GM18858 (cell line): Measurements from ENCODE around the gene ODC1.
A peak's percentile ranks its signal among the peaks of the same experiment; 100 is the strongest.
"Not testable (repeated sequence)": the region's sequence is repeated elsewhere in the genome, so short reads cannot be mapped to it uniquely, and the experiment has no call there.

Experiments used
- ATAC-seq: cut with Tn5 transposase; IDR thresholded peaks from one replicate; pipeline ENCODE4 v1.9.1; 2021; ENCODE audit not compliant: unreplicated experiment

ODC1 gene

DNA sequence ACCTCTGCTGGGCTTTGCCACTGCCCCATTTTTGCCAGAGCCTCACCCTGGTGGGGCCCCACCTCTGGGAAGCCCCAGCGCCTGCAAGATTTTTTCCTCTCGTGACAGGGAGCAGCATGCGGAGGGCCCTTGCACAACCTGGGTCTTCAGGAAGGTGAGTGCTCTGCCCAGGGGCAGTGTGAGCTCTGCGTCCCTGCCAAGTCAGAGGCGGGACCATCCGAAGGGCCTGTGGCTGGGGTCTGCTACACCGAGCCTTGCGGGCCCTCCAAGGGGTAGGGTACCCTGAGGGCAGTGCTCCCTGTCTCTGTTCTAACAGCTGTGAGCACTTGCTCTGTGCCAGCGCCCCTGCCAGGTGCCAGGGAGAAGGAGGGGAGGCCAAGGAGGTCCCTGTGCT is 5.8 kb upstream of the ODC1 start:
- ATAC-seq: no peak

DNA sequence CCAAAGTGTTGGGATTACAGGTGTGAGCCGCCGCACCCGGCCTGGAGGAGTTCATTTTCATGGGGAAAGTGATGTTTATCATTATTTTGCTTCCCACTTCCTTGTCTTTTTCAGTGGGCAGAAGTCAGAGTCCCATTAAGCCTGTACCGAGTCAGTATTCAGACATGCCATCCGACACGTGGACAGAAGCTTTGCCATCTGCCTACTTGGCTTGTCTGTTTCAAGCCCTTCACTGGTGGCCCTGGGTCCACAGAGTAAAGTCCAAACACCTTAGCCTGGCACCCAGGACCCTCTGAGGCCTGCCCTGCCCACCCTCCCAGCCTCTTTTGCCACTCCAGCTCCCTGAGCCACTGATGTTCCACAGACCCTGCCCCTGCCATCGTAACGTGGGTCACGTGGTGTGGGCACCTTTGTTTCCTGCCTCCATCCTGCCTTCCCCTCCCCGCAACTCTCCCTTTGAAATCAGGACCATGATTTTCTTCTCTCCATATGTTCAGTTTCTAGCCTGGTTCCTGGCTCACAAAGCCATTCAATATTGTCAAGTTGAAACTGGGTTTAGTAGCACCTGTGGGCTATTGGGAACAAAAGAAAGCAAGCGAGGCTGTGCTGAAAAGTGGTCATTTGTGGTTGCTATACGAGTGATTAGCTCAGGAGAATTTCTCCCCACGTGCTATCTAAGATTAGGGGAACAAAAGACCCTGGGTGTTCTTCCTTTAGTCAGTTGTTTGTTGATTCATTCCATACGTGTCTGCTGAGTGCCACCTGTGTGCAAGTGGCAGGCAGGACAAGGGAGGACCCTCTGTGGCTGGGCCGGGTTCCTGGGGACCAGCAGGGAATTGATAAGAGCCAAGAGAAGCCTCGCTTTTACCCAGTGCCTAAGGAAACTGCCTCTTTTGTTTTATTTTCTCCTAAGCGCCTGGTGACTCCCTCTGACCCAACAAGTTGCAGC is 5.1 kb upstream of the ODC1 start:
- no peak for ATAC-seq

DNA sequence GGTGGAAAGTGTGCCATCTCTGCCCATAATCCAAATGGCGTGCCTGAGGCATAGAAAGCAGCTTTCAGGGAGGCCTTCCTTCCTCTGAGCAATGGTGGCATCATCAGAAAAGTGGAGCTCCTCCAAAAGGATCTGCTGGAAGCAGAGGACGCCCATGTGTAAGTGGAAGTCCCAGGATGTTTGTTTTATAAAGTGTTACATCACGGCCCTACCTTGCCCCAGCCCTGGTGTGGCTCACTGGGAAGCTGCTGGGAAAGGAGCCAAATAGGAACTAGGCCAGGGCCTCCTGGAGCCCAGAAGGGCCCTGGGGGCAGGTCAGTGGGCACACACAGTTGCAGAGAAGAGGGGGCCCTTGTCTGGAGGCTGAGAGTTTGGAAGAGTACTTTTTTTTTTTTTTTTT is 4.2 kb upstream of the ODC1 start:
- no peak for ATAC-seq

DNA sequence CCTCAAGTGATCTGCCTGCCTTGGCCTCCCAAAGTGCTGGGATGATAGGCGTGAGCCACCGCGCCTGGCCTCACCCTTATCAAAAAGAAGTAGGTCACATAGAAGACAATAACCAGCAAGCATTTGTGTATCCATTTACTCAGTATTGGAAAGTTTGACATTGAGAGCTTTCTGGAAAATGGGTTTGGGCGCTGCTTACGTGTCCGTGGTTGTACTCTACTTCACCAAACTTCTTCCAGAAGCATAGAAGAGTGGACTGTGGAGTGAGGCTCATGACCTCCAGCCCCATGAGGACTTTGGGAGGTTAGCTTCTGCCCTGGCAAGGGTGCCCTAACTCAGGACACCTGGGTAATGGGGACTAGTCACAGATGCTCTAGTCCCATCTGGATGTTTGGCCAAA is 3.7 kb upstream of the ODC1 start:
- no peak for ATAC-seq

DNA sequence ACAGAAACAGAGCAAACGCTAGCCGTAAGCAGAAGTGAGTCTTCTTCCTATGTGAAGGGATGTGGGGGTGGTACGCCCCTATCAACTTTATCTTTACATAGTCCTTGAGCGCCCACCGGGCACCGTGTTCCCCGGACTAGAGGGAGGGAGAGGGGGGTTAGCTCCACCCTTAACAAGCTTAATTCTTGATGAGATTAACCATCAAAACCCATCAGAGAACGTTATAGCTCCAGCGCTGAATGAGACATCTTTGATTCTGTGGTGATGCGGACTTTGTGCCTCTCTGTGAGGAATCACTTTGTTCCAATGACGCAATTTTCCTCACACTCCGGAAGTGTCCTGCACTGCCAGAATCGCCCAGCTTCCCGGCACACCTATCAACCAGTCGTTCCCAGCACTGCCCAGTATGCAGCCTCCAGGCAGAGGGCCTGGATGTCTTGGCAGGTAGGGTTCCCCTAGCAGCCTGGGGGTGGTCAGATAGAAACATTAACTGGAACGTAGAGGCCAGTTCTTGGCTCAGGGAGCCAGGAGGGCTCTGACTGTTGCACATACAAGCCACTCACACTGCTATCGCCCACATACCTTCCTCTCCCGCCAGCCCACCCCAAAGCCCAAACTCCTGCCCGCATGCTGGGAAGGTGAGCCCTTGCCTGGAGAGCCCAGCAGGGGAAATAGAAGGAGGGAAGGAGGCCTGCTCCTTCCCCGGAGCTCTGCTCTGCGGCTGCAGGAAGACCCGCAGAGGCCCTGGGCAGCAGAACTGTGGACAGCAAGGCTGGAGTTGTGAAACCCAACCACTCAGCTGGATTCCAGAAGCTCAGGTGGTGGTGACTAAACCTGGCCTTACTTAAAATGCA is 1.9 kb upstream of the ODC1 start:
- ATAC-seq: no peak

DNA sequence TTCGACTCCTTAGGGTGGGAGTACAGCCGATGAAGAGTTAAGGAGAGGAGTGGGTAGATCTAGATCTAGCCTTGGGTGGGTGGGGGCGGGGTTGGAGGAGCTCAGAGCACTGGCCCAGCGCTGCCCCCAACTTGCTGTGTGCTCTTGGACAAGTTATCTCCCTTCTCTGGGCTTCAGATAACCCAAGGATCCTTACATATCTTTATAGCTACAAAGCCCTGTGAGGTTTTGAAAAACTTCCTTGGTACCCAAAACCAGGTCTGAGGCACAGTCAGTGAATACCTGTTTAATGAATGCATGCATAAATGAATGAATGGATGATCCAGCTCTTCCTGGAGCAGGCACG is 1.3 kb upstream of the ODC1 start:
- ATAC-seq: no peak

DNA sequence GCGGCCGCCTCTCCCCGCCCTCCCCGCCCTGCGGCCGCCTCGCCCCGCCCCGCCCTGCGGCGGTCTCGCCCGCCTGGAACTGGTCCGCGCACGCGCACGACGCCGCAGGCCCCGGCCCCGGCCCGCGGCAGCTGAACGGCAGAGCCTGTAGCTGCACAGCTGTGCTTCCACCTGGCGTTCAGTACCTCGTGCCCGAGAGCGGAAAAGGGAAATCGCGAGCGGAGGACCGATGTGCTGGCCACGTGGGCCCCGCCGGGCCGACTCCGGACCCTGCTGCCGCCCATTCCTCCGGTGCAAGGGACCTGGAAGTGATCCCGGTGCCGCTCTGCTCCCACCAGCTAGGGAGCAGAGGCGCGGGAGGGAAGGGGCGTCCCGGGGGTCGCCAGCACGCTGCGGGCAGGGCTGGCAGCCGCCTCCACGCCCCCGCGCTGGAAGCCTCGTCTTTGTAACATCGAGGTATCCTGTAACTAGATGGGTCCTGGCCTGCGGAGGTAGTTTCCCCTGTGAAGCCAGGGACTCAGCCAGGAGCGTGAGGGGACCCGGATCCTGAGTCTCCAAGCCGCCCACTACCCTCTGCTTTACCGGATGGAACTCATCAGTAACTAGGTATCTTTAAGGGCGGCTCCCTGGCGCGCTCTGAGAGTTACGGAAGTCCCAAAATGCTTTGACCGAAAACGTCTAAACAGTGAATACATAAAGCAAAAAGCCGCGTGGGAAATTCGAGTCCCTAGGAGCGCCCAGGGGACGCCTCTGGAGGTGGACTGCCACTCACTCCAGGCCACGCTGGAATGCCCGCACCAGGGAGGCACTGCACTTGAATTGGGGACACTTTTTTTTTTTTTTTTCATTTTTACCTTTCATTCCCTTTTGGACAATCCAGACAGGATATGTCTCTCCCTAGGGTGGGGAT is 704 bp upstream of the ODC1 start:
- peak; percentile 47 for ATAC-seq

DNA sequence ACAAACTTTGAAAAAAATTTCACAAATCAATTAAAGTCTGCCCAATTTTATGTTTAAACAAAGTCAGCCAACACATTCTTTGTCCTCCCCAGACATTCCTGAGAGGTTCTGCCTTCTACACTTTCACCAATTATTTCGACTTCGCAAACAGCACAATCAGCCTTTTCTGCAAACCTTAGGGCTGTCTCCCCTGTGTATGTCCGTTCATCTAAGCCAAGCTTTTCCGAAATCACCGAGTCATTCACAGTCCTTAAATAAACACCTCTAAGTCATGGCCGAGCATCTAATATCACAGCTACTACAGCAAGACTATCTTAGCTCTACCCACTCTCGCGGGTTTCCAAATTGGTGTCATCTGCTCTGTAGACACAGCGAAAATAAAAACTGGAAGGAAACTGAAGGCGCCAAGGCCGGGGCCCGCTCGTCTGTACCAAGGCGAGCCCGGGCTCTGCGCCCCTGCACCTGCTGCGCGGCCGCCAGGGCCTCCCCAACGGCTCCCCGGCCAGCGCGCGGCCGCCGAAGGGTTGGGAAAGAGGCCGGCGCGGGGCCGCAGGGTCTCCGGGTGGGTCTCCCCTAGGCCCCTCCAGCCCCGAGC is 730 bp downstream of the ODC1 start:
- ATAC-seq: peak; percentile 27

DNA sequence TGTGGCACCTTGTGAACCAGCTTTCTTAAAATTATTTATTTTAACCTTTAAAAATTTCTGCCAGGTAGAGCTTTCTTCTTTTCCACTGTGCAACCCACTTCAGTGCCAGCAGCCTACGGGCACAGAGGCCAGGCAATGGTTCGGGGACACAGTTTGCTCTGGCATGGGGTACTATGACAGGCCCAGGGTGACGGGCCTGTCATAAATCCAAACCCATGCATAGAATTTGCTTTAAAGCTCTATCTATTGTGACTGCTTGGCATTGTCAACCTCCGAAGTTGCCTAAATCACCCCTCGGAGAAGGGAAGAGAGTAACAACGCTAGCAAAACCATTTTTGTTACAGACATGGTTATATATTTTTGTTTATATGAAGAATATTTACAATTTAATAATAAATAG is 1.5 kb downstream of the ODC1 start:
- no peak for ATAC-seq

DNA sequence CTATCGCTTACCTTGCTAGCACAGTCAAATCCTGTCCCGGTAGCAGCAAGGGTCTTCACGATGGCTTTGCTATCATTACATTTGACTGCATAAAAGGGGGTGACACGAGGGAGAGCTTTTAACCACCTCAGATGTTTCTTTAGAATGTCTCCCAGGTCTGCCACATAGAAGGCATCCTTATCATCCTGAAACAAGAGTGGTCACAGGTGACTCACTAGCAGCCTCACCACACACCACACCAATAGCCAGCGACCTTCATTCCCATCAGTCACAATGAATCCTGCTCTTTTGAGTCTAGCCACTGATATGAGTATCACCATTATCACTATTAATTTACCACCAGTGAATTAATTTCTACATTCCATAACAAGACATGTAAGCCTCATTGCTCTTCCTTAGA is 3.7 kb downstream of the ODC1 start:
- no peak for ATAC-seq

DNA sequence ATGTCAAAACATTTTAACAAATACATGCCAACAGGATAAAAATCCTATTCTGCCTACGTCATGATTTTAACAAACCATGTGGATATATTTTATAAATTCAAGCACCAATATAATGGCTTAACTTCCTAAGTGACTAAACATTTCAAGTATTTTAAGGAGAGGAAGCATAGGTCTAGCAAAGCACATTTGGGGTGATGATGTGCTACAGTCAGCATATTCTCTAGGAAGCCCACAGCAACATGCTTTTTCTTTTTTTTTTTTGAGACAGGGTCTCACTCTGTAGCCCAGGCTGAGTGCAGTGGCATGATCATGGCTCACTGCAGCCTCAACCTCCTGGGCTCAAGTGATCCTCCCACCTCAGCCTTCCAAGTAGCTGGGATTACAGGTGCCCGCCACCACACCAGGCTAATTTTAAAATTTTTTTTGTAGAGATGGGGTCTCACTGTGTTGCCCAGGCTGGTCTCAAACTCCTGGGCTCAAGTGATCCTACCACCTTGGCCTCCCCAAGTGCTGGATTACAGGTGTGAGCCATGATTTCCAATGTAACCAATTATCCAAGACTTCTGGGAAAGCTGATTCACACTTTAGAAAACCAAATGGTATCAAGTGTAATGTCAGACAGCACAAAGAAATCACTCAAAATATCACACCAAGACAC is 5.5 kb downstream of the ODC1 start:
- ATAC-seq: not testable (repeated sequence)

DNA sequence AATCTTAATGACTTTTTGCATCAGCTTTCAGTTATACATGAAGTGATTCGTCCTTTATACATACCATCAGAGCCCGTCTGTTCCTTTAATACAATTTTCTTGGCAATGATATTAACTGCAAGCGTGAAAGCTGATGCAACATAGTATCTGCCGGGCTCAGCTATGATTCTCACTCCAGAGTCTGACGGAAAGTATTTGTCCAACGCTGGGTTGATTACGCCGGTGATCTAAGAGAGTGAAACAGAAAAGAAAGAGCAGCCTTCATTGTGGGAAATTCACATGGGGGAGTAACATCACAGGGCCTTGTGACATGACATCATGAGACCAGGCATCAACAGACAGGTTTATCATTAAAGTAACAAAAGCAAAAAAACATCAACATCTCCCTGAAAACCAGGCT is 6.2 kb downstream of the ODC1 start:
- no peak for ATAC-seq

DNA sequence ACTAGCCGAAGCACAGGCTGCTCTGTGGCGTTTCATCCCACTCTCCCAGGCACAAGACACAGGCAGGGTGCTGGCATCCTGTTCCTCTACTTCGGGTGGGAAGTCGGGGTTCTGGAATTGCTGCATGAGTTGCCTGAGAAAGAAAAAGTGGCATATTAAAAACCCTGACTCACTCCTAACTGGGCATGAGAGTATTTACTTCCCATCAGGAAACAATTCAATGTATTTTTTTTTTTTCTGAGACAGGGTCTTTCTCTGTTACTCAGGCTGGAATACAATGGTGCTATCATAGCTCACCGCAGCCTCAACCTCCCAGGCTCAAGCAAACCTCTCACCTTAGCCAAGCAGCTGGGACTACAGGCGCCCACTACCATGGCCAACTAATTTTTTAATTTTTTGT is 7.4 kb downstream of the ODC1 start:
- ATAC-seq: no peak

DNA sequence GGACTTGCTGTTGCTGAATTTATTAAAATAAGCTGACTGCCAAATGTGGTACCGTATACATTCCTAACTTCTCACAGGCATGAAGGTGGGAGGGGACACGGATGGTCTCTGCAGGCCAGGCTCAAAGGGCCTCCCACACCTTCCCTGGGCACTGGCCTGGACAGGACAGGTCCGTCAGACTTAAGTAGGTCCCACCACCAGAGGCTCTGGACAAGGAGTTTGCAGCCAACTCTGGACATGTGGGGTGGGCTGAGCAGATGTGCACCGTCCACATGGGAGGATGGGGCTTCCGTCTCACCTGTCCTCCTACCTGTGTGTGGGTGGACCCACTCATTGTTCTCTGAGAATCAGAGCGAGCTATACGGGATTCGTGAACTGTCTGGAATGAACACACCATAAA is 8.2 kb downstream of the ODC1 start:
- no peak for ATAC-seq

DNA sequence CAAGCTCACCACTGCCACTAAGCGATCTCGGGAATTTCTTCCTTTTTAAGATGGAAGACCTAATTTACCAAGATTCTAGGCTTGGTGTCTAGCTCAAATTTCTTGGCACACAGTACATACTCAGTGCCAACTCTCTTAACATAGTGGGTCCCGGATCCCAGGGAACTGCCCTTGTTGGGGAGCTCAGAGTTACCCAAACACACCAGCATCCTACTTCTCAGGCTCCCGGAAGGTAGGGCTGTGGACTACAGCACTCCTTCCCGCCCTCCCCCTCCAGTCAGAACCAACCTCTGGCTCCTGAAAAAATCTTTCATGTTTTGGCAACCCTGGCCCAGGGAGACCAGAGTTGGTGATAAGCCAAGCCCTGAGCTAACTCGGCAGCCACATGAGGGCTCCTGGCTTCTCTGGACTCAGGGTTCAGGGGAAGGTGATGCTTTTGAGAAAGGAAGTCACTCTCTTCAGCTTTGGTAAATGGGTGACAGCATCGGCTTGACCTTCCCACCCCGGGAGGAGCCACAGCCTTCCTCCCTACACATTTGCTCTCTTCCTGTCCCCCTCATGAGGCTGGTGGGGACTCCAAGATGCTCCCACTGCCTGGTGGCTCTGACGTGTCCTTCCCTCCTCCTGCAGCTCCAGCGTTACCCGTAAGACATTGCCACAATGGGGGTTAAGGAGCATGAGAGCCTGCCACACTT is 8.8 kb downstream of the ODC1 start:
- no peak for ATAC-seq

DNA sequence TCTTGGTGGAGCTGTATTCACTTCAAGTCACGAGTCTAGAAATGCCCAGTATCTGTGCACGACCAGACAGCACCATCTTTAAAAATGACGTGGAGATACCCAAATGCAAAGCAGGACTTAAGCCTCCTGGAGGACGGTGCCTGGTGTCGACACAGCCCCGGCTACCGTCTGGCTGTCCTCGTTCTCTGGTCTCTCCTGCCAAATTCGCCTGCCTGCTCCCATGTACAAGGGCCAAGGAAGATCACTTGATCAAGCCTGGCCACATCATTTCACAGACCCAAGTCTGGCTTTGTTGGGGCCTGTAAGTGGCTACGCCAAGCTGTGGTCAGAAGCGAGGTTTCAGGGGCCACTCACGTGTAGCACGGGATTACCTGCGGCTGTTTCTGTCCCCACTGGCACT is 9.4 kb downstream of the ODC1 start:
- no peak for ATAC-seq

DNA sequence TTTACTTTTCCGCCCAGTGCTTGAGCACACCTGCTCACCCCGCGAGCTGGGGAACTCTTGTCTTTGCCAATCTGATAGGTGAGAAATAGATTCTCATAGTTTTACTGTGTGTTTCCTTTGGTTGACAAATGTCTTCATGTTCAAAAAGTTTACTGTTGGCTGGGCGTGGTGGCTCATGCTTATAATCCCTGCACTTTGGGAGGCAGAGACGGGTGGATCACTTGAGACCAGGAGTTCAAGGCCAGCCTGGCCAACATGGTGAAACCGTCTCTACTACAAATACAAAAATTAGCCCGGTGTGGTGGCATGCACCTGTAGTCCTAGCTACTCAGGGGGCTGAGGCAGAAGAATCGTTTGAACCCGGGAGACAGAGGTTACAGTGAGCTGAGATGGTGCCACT is 10.3 kb downstream of the ODC1 start:
- ATAC-seq: no peak

DNA sequence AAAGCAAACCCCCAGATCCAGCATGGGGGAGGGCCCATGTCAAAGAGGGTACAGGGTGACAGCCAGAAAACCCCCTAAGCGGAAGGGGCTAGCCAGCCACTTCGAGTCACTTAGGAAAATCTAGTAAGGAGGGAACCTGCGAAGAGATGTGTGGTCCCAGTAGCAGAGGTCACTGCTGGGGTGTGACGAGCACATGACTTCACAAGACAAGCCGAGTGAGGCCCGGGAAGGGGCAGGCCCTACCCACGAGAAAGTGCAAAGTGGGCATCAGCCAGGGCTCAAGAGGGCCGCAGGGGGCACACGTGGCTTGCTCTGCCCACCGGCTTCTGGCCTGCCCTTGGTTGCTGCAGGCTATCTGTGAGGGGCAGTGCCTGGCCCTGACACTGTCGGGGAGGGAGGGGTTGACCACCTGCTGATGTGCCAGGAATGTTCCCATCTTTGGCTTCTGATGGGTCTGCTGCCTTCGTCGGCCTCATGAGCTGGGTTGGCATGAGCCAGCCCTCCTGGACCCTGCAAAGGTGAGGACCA is 11.5 kb downstream of the ODC1 start:
- ATAC-seq: no peak

DNA sequence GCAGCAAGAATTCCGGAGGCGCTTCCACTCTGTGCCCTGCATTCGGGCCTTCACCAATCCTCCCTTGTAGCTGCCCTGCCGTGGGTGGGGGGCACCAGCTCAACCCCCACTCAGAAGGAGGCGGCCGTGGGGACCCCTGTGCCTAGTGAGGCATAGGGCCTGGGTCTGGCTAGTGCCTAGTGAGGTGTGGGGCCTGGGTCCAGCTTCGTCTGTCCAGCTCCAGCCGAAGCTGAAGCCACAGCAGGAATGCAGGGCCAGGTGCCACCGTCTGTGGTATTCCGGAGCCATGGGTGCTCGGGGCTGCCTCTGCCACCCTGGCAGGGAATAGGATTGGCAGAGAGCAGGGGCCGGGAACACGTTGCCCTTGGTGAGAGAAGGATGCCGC is 12.3 kb downstream of the ODC1 start:
- no peak for ATAC-seq
